Measurements from ENCODE around the gene PLEKHG1.
A peak's percentile ranks its signal among the peaks of the same experiment; 100 is the strongest.

The PLEKHG1 gene

DNA sequence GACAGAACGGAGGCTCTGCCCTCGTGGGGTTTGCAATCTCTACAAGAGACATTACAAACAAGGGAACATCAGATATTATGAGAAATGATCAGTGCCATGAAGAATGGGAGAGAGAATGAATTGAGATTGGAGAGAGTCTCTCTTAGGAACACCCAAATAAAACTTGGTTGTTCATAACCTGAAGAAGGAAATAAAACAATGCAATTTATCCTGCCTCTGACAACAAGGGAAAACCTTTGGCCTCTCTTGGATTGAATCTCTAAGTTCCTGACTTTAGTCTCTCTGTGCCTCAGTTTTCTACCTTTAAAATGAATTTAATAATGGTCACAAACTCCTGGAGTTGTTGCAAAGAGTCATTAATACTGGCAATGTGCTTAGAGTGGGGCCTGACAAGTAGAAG lies 21.1 kb downstream of the PLEKHG1 start:
- no peak for DNase-seq

DNA sequence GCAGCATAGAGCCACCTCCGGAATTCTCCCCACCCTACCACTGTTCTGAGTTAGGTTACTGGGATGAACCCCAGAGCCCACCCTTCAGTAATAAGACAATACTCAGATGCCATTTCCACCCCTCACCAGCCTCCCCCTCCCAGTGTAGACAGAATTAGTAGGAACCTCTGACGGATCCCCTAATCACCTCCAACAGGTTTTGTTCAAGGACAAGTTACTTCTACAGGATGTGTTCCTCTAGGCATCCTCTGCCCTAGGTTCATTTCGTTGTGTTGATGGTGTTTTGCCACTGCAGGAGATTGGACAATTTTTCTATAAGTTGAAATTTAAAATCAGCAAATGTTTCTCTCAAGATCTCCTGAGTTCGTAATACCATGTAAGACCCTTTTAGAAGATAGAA lies 22.8 kb downstream of the PLEKHG1 start:
- no peak for DNase-seq

DNA sequence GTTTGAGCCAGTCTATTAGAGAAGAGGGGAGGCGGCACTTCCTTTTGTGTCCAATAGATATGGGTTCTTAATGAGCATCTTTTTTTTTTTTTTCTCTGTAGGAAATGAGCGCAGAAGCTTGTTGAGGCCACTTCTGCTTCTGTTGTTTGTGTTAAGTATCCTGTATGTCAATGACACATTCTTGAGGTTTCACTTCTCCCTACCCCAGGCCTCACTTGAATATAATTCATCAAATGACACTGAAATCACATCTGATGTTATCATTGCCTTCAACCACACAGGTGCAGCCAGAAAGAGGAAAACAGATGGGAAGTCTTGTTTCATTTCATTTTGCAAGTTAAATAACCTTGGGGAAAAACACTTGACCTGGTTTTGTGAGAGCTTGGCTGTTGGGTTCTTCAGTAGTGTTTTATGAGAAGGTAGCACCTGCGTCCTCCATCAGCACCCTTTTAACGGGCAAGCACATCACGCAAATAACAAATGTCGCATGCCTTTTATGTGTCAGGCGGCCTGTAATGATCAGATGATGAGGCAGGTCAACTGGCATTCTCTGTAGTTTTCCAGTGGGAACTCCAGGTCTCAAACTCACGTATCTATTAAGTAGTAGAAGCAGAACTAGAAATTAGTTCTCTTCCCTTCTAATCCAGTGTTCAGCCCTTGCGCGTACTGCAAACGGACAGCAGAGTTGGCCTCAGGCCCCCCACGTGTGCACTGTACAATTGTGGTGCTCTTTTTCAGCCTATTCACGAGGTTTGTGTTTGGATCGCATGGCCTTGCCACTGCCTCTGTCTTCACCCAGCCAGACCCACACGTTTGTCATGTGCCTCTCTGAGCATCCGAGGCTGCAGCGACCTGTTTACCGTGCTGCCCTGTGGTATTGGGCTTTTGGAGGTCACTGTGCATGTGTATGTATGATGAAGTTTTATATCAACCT lies 23.5 kb downstream of the PLEKHG1 start:
- DNase-seq: no peak

DNA sequence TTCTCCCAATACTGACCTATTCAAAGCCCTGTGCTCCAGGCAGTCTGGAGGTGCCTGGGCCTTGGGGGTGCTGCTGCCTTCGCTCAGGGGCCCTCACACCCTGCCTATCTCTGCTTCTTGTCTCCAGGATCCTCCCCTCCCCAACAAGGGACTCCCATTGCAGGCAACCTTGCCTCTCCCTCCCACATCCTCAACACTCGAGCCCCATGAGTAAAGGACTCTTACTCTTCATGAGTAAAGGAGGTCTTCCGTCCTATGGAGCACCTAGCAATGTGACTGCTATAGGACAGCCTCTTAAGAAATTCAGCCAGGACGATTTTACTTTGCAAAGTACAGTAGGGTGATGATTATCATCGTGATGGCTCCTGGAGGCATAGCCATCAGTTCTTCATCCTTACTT lies 24.5 kb downstream of the PLEKHG1 start:
- DNase-seq: peak; percentile 18

DNA sequence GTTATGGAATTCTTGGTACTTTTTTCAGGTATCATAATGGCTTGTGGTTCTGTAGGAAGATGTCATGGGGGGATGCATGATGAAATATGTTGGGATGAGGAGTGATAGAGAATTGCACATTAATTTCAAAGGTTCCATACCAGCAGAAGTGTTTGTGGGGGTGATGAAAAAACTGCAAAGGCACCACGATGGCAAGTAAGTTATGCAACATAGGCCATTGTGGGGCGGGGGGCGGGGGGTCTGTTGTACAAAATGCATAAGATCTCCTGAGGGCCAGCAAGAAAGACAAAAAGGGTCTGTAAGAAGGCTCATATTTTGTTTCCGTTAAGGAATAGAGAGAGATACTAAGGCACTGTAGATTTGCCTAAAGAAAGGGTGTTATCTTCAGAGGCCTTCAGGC lies 26.2 kb downstream of the PLEKHG1 start:
- DNase-seq: no peak

DNA sequence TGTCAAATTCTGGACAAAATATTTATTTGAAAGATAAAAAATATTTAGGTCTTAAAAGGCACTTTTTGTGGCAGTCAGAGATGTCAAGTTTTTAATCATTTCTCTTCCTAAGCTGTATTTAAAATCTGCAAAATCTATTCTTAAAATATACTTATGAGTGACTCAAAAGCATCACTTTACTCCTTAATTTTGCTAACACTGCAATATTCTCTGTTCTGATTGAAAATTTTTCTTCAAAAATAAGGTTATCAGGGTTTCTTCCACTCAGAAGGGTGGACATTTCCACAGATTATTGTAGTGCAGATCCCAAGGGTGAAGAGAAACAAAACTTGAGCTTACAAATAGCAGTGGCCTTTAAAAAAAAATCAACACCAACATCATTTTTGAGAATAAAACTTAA lies 27.5 kb downstream of the PLEKHG1 start:
- no peak for DNase-seq

DNA sequence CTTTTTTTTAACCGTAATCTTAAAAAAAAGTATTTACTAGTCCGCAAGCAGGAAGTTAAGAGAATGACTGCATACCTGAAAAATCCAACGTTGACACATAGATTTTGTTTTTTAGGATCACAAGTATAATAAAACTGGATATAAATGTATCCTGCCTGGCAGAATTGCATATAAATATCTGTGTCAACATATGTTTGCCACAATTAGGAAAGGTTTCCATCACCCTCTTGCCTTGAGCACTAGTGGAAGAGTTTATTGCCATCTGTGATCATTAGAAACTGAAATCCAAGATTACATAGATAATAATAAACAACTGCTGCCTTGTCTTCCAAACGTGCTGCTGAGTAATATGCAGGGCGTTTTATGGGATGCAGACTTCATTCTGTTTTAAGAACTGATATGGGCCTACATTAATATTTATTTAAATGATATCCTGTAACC lies 27.9 kb downstream of the PLEKHG1 start:
- DNase-seq: no peak

DNA sequence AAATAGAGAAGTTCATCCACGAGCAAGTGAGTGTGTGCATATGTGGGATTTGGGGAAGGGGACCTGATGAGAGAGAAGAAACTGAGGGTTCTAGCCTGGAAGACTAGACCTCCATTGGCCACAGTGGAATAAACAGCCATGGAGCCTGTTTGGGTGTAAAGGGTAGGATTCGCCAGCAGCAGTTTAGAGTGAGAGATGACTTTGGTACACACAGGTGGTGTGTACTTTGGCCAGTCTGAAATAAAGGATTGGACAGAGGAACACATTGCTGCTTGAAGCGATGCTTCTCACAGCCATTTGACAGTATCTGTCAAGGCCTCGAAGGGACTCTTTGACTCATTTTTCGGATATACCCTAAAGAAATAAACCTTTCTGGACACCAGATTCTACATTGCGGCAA lies 29.2 kb downstream of the PLEKHG1 start:
- DNase-seq: no peak

DNA sequence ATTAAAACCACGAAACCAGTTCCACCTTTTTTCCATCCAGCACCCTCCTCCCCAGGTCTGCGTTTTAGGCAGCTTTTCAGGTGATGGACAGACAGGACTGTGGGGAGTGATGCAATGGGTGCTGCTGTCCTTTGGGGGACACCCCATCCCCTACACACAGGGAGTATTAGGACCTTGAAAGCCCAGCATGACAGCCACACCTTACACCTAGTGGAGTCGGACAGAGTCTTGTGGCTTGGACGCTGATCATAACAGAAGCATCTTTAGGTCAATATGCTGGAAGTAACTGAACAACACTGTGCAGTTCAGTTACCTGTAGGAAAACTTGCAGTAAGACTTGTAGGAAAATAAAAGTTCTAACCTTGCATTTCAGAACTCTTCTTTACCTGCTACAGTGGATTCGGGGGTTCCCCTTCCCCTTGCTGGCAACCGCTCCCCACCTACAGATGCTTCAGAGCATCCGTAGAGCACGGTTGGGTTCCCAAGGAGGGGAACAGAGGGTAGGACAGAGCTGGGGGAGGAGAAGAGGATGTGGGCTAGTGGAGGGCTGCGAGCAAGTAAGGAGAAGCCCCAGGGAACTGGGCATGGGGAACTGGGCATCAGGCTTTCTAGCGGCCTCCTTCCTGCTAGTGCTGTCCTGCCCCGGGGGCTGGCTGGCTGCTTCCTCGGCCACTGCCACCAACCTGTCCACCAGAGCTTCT lies 31.7 kb downstream of the PLEKHG1 start:
- DNase-seq: no peak

DNA sequence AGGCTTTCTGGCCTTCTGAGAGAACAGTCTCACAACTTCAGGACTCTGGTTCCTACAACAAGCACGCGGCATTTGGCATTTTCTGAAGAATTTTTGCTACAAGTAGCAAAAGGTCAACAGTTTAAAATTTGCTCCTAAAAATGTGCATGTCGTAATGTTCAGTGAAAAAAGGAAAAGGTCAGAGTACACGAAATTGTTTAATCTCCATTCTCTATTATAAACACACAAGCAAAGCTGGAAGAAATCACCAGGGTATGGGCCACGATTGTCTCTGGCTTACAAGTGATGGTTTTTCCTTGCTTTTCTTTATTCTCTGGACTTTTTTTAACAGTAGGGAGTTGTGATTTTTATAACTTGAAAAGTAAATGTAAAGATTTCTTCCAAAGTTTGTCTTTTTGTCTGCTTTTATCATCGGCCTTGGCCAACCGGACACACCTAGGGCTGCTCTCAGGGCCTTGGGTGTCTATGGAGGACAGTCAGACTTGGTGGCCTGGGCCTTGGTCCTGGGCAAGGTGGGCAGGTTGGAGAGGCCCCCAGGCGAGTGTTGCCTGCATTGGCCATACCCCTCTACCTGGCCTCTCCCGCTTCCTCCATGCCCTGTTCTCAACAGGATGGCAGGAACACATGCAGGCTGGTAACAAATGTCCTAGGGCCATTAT lies 32.4 kb downstream of the PLEKHG1 start:
- no peak for DNase-seq

DNA sequence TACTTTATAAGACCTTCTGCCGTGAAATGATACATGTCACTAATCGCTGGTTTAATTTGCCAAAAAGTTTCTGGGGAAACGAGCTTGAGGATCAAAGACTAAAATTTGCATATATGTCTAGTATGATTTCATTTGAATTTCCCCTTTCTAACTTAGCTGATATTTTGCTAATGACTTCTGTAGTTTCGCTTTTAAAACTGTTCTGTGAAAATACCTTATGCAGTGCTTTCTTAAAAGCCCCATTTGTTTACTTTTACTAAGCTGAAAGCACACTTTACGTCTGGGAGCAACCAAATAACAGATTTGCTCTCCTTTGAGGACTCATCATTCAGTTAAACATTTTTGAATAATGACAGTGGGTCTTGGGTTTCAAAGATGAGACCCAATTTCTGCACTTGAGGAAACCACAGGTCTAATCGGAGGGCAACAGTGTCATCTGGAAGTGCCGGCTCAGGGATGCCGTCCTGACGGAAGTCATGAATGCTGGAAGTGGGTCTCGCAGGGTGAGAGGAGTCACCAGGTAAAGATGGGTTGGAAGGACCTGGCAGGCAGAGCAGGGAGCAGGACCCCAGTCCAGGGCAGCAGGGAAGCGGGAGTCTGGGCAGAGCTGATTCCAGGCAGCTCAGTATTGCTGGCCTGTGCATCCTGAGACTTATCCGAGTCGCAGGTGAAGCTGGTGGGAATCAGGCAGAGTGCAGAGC lies 33.2 kb downstream of the PLEKHG1 start:
- no peak for DNase-seq

DNA sequence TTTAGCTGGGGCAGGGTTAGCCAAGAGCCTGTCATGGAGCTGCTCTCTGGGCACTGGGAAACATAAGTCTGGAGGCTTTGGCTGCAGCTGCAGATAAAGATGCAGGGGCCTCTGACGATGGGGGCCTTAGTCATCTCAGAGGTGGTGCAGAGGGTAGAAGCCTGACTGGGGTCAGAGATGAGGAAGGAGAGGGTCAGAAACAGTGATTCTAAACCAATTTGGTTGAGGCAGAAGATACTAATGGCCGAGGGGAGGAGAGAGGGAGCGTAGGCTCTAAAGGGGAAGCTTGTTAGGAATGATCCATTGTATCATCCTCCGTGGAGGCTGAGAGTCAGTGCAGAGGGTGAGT lies 33.8 kb downstream of the PLEKHG1 start:
- no peak for DNase-seq

DNA sequence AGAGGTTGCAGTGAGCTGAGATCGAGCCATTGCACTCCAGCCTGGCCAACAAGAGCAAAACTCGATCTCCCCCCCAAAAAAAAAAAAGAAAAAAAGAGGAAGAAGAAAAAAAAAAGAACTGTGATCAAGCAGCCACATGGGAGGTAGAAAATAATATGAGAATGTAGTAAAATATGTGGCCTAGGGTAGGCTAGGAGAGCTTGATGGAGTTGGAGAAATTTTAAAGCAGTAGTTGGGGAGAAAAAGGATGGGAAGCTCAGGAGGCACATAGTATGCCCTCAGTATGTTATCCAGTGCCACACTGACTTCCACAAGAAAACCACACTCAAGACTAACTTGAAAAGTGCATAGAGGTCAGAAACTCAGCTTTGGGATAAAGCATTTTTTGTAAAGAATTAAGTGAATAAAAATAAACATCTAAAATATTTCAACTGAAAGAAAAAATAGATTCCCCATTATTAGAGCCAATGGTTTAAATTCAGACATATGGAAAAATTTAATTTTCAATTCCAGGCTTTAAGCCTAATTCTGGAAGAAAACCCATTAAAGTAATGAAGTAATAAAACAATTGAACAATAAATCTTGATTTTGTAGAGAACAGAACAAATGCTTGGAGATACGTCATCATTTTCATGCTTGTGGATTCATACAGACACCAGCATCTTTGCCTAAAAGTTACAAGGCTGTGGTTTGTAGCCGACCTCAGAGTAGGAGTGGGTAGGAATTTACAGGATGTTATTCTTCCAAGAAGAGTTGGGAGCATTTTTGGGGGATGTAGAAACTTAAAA lies 34.7 kb downstream of the PLEKHG1 start:
- peak; percentile 24 for DNase-seq

DNA sequence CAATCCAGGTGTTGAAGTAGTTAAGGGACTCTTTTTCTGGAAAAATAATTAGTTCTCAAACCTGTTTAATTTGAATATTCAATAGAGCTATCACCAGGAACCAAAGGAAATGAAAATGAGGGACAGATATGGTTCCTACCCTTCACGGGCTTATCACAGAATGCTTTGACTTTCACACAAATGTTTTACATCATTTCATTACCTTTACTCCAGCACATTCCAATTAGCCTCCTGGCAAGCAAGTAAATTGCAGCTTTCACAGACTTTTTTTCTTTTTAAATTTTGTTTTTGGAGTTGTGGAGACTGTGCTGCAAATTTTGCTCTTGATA lies 35.2 kb downstream of the PLEKHG1 start:
- DNase-seq: no peak

DNA sequence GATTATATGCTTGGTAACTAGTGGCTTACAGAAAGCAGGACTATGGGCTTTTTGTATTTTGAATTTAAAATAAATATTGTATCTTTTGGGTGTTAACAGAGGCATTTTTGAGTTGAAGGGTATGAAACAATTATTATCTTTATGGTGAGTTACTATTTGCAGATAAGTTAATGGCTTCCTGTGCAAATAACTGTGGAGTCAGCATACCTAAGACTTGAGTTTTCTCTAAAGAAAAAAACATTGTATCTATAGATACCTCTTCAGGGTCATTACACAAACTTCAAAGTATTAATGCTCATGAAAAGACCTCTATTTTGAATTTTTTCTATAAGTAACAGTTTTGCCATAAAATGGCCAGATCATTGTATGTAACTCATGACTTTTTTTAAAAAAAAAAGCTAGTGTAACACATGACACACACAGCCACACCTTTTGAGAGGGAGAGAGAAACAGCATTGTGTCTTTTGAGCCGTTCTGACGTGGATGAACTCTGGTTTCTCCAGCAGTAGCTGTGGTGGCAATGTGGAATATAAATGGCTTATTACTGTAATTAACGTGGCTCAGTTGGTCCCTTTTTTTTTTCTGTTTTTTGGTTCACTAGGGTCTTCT lies 36.3 kb downstream of the PLEKHG1 start:
- no peak for DNase-seq

DNA sequence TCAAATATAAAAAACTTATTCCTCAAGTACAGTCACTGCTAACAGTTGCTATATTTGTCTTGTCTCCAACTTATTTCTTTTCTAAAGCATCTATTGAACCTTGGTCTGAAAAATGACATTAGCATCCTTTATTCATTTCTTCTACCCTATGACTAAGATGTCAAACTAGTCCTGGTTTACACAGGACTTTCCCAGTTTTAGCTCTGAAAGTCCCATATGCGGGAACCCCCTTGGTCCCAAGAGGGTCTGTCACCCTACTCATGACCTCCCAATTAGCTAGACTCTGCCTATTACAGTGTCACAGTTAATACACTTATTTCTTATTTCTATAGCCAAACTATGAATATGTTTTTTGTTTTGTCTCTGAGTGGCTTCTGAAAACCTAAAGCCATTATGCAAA lies 37.1 kb downstream of the PLEKHG1 start:
- no peak for DNase-seq

DNA sequence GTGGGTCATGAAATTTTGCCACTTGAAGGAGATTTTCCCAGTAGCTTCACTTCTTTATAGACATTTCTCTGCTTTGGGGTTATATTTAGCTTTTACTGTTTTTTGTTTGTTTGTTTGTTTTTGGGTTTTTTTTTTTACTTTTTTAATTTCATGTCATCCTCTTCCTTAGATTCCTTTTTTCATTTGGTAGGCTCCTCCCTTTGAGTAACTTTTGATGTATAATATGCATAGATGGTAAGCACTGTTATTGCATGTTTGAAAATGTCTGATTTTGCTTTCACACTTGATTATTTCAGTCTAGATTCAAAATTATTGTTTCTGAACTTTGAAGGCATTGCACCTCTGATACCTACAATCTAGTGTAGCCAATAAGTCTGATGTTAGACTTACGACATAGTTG lies 37.6 kb downstream of the PLEKHG1 start:
- no peak for DNase-seq

DNA sequence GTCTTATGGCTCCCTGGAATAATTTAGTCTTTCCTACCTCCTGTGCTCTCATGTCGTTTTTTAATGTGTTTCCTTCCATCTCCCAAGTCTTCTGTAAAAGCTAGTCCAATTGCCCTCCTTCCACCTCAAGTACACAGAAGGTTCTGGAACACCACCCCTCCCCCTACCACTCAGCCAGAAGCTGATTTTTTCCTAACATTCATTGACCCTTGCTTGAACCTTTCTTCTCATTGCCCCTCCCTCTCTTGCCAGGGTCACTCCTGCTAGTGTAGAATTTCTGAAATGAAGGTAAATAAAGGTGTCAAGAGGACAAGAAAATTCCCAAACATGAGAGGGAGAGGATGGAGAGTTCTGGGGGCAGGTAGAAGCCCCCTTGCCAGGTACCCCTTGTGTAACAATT lies 38.6 kb downstream of the PLEKHG1 start:
- no peak for DNase-seq

DNA sequence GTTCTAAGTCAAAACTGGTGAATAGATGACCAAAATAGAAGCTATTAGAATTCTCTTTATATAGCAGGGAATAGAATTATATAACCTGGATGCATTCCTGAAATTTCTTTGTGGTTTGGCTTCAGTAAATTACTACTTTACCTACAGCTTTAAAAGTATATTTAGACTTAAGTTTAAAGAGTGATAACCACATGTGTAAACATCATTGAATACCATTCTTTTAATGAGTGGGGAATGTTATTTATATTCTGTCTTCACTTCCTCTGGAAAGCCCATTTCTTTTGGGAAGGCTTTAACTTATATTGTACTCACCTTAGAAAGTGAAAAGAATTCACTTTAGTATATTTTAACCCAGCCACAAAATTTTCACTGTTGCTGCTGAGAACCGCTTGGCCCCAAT lies 39.1 kb downstream of the PLEKHG1 start:
- DNase-seq: no peak

DNA sequence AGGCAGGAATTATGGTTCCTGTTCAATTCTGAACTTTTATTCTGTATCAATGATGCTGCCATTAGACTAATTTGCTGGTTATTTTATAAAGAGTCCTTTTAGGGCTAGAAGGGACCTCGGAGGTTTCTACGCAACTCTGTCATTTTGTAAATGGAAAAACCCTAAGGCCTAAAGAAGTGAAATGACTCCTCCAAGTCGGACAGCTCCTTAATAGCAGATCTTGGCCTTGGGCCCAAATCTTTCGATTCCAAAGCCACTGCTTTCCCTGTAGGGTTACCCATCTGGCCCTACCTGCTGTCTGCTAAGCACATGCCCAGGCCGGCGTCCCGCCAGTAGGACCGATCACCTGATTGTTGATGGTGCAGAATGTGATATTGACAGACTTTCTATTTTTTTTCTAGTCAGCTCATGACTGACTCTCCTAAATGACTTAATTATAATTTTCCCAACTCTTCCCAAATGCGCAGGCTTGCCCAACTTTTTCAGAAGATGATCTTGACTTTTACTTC lies 40.2 kb downstream of the PLEKHG1 start:
- DNase-seq: no peak

DNA sequence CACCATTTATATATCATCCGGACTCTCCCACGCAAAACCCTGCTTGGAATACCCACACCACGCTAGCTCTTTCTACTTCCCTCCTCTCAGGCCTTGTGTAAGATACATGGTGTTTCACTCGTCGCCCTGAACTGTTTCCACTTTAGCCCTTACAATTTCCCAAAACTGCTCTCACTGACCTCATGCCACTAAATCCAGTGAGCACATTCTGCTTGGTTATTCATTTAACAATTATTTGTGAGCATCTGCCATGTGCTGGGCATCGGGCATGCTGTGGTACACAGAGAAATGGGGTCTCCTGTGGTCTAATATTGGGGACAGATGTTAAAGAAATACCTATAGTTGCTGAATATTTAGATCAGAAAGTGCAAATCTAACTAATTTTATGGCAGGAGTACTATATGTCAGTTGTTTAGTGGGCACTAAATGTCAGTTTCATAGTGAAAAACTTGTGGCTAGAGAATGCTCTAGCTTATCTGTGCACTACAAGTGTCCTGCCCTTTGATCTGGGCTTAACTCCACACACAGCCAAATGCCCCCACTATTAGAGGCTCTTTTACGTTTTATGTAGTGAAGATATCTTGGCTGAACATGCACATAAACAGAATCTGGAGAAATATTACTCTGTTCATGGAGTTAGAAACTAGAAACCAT lies 41.0 kb downstream of the PLEKHG1 start:
- DNase-seq: no peak
